Measurements from ENCODE around the gene PTPRT. TPM values are rescaled to one million over a fixed set of nuclear protein-coding genes. Genes with fewer than 3 reads are reported as not detected.

PTPRT gene
- total RNA-seq, 1 experiment from 2014 or later = not detected

GRCh38 chr20:42749556-42749955 lies 440.1 kb downstream of the PTPRT start:
- CTCF ChIA-PET = no interaction called here
- H3K36me3 ChIP-seq (ENCODE audit: control insufficient read depth in 1 of 2, insufficient read depth in 2 of 2, low read length in 2 of 2) = no peaks in the 10 kb centered on the region
- H4K20me1 ChIP-seq (ENCODE audit: insufficient read depth) = no peaks in the 10 kb centered on the region
- RAD21 ChIA-PET (ENCODE audit: low non-redundant PET in 1 of 2, low total read pairs in 2 of 2, uncharacterized antibody in 2 of 2, unreplicated experiment in 2 of 2) = no interaction called here
- H3K4me1 ChIP-seq (ENCODE audit: control insufficient read depth in 1 of 2, insufficient read depth in 2 of 2, low read length in 2 of 2) = no peaks in the 10 kb centered on the region
- no peak overlapping the region for H3K27ac ChIP-seq (ENCODE audit: low read depth, low read length)
- H3K27me3 ChIP-seq (ENCODE audit: insufficient read depth, low read length) = no peaks in the 10 kb centered on the region
- DNase-seq (ENCODE audit: low read depth, low spot score) (no peak), ATAC-seq (no peak)
- TF ChIP-seq REST (IDR thresholded peaks at IDR 0.05; ENCODE audit: low read depth) (no peak), SRF (IDR thresholded peaks at IDR 0.05; ENCODE audit: low read depth) (no peak), EZH2phosphoT487 (IDR thresholded peaks at IDR 0.05; ENCODE audit: borderline replicate concordance) (no peak), FOSL1 (IDR thresholded peaks at IDR 0.05; ENCODE audit: low read depth) (no peak), TCF7L2 (IDR thresholded peaks at IDR 0.05; ENCODE audit: borderline replicate concordance, extremely low read depth, insufficient read depth, insufficient read length) (no peak), POLR2A (IDR thresholded peaks at IDR 0.05; ENCODE audit: borderline replicate concordance, extremely low read depth, insufficient read depth, insufficient read length) (no peak), ZBTB33 (IDR thresholded peaks at IDR 0.05; ENCODE audit: extremely low read depth, insufficient replicate concordance, low read length) (no peak), ZNF274 (IDR thresholded peaks at IDR 0.05; ENCODE audit: low read depth, low read length) (no peak), ATF3 (IDR thresholded peaks at IDR 0.05) (no peak), YY1 (IDR thresholded peaks at IDR 0.05; ENCODE audit: extremely low read depth, insufficient replicate concordance, low read depth, low read length) (no peak), SP1 (IDR thresholded peaks at IDR 0.05; ENCODE audit: low read depth) (no peak), JUND (IDR thresholded peaks at IDR 0.05) (no peak), ELF1 (IDR thresholded peaks at IDR 0.05; ENCODE audit: borderline replicate concordance, low read depth) (no peak), MAX (IDR thresholded peaks at IDR 0.05) (no peak), EZH2 (IDR thresholded peaks at IDR 0.05) (no peak), POLR2AphosphoS5 (IDR thresholded peaks at IDR 0.05; ENCODE audit: low read depth, low read length) (no peak)
- no peaks in the 10 kb centered on the region for H3K79me2 ChIP-seq (ENCODE audit: insufficient read depth, low read length)
- H3K4me3 ChIP-seq (replicated peaks in 1 of 2; ENCODE audit: low read depth in 1 of 2, low read length in 2 of 2) = no peak overlapping the region
- H2AFZ ChIP-seq (ENCODE audit: low read depth, low read length, poor library complexity, severe bottlenecking) = no peak overlapping the region
- H3K9me2 ChIP-seq (ENCODE audit: insufficient read depth) = no peaks in the 10 kb centered on the region
- BruUV-seq (replicated peaks) = no TSS peak
- intact Hi-C loops (cut with micrococcal nuclease) = no loop called here
- no peak overlapping the region for H3K4me2 ChIP-seq (ENCODE audit: low read length)
- H3K9me3 ChIP-seq (ENCODE audit: control insufficient read depth in 1 of 2, insufficient read depth in 1 of 2, low read depth in 1 of 2, low read length in 2 of 2) = peaks cover 5 to 48% of the 10 kb centered on the region in 2 experiments; a peak in 2 of 4 replicates
- H3K9ac ChIP-seq (ENCODE audit: low read length) = no peak overlapping the region
- POLR2A ChIA-PET = no interaction called here

Data from HCT116 (cell line).